ENCODE measurements around the gene RNF2.

- TF ChIP-seq CTCF (IDR thresholded peaks at IDR 0.05 in 8 of 11, conservative IDR thresholded peaks at IDR 0.05 in 3 of 11) (no peak), POLR2A (IDR thresholded peaks at IDR 0.05) (no peak), POLR2AphosphoS5 (IDR thresholded peaks at IDR 0.05) (no peak)
Measured at GRCh38 chr1:185039726-185040407, 5.5 kb upstream of the RNF2 start.
